ENCODE results near the gene PARS2.

GRCh38 chr1:54806931-54807611 lies 42.7 kb upstream of the PARS2 start:
- TF ChIP-seq SIN3A (IDR thresholded peaks at IDR 0.05; ENCODE audit: borderline replicate concordance, insufficient read depth, low read length) (no peak), POLR2AphosphoS5 (IDR thresholded peaks at IDR 0.05; ENCODE audit: low read depth, low read length) (no peak)
- TF ChIP-seq, protein P1, sequence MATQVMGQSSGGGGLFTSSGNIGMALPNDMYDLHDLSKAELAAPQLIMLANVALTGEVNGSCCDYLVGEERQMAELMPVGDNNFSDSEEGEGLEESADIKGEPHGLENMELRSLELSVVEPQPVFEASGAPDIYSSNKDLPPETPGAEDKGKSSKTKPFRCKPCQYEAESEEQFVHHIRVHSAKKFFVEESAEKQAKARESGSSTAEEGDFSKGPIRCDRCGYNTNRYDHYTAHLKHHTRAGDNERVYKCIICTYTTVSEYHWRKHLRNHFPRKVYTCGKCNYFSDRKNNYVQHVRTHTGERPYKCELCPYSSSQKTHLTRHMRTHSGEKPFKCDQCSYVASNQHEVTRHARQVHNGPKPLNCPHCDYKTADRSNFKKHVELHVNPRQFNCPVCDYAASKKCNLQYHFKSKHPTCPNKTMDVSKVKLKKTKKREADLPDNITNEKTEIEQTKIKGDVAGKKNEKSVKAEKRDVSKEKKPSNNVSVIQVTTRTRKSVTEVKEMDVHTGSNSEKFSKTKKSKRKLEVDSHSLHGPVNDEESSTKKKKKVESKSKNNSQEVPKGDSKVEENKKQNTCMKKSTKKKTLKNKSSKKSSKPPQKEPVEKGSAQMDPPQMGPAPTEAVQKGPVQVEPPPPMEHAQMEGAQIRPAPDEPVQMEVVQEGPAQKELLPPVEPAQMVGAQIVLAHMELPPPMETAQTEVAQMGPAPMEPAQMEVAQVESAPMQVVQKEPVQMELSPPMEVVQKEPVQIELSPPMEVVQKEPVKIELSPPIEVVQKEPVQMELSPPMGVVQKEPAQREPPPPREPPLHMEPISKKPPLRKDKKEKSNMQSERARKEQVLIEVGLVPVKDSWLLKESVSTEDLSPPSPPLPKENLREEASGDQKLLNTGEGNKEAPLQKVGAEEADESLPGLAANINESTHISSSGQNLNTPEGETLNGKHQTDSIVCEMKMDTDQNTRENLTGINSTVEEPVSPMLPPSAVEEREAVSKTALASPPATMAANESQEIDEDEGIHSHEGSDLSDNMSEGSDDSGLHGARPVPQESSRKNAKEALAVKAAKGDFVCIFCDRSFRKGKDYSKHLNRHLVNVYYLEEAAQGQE (IDR thresholded peaks at IDR 0.05; ENCODE audit: insufficient read depth in 1 of 2, low read depth in 2 of 2, low read length in 2 of 2): no peak
